Measurements from ENCODE around the gene PLCH1.

DNA sequence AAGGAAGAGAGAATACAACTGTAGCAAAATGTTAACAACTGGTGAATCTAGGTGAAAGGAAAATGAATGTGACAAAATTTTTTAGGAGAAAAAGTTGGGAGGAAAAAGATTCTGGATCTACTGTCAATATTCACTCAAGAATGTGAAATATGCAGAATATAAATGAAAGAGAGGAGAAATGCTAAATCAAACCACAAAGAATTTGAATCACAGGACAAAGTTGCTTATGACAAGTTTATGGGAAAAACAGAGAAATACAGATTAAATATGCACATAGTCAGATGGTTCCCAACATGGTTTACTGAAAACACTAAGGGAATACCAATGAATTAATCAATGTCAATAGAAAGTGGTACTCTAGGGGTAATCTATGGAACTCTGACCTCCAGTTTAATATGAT lies 33.6 kb upstream of the PLCH1 start:
- TF ChIP-seq, protein P1, sequence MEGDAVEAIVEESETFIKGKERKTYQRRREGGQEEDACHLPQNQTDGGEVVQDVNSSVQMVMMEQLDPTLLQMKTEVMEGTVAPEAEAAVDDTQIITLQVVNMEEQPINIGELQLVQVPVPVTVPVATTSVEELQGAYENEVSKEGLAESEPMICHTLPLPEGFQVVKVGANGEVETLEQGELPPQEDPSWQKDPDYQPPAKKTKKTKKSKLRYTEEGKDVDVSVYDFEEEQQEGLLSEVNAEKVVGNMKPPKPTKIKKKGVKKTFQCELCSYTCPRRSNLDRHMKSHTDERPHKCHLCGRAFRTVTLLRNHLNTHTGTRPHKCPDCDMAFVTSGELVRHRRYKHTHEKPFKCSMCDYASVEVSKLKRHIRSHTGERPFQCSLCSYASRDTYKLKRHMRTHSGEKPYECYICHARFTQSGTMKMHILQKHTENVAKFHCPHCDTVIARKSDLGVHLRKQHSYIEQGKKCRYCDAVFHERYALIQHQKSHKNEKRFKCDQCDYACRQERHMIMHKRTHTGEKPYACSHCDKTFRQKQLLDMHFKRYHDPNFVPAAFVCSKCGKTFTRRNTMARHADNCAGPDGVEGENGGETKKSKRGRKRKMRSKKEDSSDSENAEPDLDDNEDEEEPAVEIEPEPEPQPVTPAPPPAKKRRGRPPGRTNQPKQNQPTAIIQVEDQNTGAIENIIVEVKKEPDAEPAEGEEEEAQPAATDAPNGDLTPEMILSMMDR (IDR thresholded peaks at IDR 0.05; ENCODE audit: low read depth, low read length), result no peak
- no peak for TF ChIP-seq EZH2phosphoT487 (IDR thresholded peaks at IDR 0.05; ENCODE audit: low read depth)
